ENCODE measurements around the gene TICRR.

The TICRR gene

GRCh38 chr15:89625716-89626115 is 50.4 kb downstream of the TICRR start:
- POLR2A ChIA-PET = interaction anchor here (0.7 kb wide), 1 partner anchor 39 kb away, joined by 3 read pairs; no protein-coding TSS in a partner anchor
- CTCF ChIA-PET = no interaction called here
- peak; percentile 8 for DNase-seq (ENCODE audit: extremely low spot score)
- TF ChIP-seq, protein P1, sequence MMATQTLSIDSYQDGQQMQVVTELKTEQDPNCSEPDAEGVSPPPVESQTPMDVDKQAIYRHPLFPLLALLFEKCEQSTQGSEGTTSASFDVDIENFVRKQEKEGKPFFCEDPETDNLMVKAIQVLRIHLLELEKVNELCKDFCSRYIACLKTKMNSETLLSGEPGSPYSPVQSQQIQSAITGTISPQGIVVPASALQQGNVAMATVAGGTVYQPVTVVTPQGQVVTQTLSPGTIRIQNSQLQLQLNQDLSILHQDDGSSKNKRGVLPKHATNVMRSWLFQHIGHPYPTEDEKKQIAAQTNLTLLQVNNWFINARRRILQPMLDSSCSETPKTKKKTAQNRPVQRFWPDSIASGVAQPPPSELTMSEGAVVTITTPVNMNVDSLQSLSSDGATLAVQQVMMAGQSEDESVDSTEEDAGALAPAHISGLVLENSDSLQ (IDR thresholded peaks at IDR 0.05) = no peak
- no peak for TF ChIP-seq ELF4 (IDR thresholded peaks at IDR 0.05)
- TF ChIP-seq L3MBTL2 (conservative IDR thresholded peaks at IDR 0.05) = no peak

- DNase-seq (ENCODE audit: extremely low spot score) = peak; percentile 11
- ChIA-PET CTCF (no interaction called here), POLR2A (no interaction called here)
- no peak for TF ChIP-seq SP1 (IDR thresholded peaks at IDR 0.05)
- TF ChIP-seq SUZ12 (IDR thresholded peaks at IDR 0.05) = no peak
- TF ChIP-seq NFRKB (IDR thresholded peaks at IDR 0.05) = no peak
- no peak for TF ChIP-seq ARNT (IDR thresholded peaks at IDR 0.05)
- TF ChIP-seq HDGF (IDR thresholded peaks at IDR 0.05; ENCODE audit: borderline replicate concordance) = no peak
These were observed 52.1 kb downstream of the TICRR start for GRCh38 chr15:89627256-89627970.

- ChIA-PET POLR2A (interaction anchor here (1.0 kb wide), 1 partner anchor 53 kb away, joined by 6 read pairs; the partner anchor contains the start of gene TICRR), CTCF (no interaction called here)
- TF ChIP-seq LEF1 (IDR thresholded peaks at IDR 0.05; ENCODE audit: borderline replicate concordance) = no peak
- TF ChIP-seq BHLHE40 (IDR thresholded peaks at IDR 0.05; ENCODE audit: borderline replicate concordance) = no peak
- TF ChIP-seq FOXK2 (IDR thresholded peaks at IDR 0.05) = no peak
- no peak for TF ChIP-seq FOXA1 (IDR thresholded peaks at IDR 0.05)
- TF ChIP-seq HDGF (IDR thresholded peaks at IDR 0.05; ENCODE audit: borderline replicate concordance) = no peak
- TF ChIP-seq ARNT (IDR thresholded peaks at IDR 0.05) = no peak
- TF ChIP-seq SUZ12 (IDR thresholded peaks at IDR 0.05) = no peak
- TF ChIP-seq CTBP1 (IDR thresholded peaks at IDR 0.05; ENCODE audit: borderline replicate concordance) = no peak
- no peak for TF ChIP-seq SP1 (IDR thresholded peaks at IDR 0.05)
- no peak for TF ChIP-seq ELF4 (IDR thresholded peaks at IDR 0.05)
- TF ChIP-seq ZNF384 (IDR thresholded peaks at IDR 0.05) = no peak
- no peak for TF ChIP-seq FOXM1 (IDR thresholded peaks at IDR 0.05; ENCODE audit: borderline replicate concordance)
- TF ChIP-seq, protein P1 (IDR thresholded peaks at IDR 0.05) = no peak
- no peak for TF ChIP-seq L3MBTL2 (conservative IDR thresholded peaks at IDR 0.05)
- no peak for TF ChIP-seq TARDBP (IDR thresholded peaks at IDR 0.05)
- no peak for TF ChIP-seq NFRKB (IDR thresholded peaks at IDR 0.05)
- peak; percentile 12 for DNase-seq (ENCODE audit: extremely low spot score)
These were observed 53.0 kb downstream of the TICRR start for GRCh38 chr15:89628301-89628700.

DNA sequence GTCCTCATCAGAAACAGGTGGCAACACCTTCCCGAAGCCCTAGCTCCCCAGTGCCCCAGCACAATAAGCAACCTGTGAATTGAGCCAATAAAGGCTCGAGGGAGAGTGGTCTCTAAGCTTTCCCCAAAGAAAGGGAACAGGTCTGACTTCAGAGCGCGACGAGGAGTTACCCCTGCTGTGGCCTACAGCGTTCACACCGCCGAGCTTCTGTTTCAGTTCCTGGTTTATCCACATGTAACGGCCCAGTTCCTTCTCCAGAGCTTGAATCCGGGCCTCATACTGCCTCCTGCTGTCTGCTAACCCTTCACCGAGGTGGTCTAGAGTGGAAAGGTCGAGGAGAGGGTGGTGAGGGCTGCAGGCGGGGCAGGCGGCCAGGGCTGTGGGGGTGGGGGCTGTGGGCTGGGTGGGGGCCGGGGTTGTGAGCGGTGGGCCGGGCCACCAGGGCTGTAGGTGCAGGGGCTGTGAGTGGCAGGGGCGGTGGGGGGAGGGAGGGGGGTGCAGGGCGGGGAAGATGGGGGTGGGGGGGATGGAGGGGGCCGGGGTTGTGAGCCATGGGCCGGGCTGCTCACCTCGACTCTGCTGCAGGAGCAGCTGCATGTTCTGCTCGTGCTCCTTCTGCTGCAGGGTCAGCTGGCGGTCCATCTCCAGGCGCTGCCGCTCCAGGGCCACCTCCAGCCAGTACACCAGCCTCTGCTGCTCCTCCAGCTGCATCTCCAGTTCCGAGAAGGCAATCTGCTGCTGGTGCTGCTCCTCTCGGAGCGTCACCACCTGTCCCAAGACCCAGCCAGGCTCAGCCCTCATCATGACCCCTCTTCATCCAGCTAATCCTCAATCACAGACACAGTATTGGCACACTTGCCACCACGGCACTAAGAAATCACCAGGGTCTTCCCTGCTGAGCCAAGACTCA is 53.8 kb downstream of the TICRR start:
- ChIA-PET CTCF (no interaction called here), POLR2A (interaction anchor here (1.0 to 1.2 kb wide), 2 partner anchors 54 kb away, joined by 4 to 6 read pairs; partner anchors contain the start of gene TICRR)
- TF ChIP-seq NFRKB (IDR thresholded peaks at IDR 0.05) (no peak), ARNT (IDR thresholded peaks at IDR 0.05) (no peak), BHLHE40 (IDR thresholded peaks at IDR 0.05; ENCODE audit: borderline replicate concordance) (no peak), SP1 (IDR thresholded peaks at IDR 0.05) (no peak), FOXK2 (IDR thresholded peaks at IDR 0.05) (no peak), CTBP1 (IDR thresholded peaks at IDR 0.05; ENCODE audit: borderline replicate concordance) (no peak), HDGF (IDR thresholded peaks at IDR 0.05; ENCODE audit: borderline replicate concordance) (no peak), L3MBTL2 (conservative IDR thresholded peaks at IDR 0.05) (no peak), SUZ12 (IDR thresholded peaks at IDR 0.05) (no peak), LEF1 (IDR thresholded peaks at IDR 0.05; ENCODE audit: borderline replicate concordance) (no peak), ZNF384 (IDR thresholded peaks at IDR 0.05) (no peak), ELF4 (IDR thresholded peaks at IDR 0.05) (no peak), FOXM1 (IDR thresholded peaks at IDR 0.05; ENCODE audit: borderline replicate concordance) (no peak)
- peak; percentile 10 for DNase-seq (ENCODE audit: extremely low spot score)

- POLR2A ChIA-PET = interaction anchor here (1.2 kb wide), 1 partner anchor 55 kb away, joined by 4 read pairs; the partner anchor contains the start of gene TICRR
- CTCF ChIA-PET = interaction anchor here (1.4 kb wide), 1 partner anchor 271 kb away, joined by 3 read pairs; no protein-coding TSS in a partner anchor
- no peak for DNase-seq (ENCODE audit: extremely low spot score)
- TF ChIP-seq SUZ12 (IDR thresholded peaks at IDR 0.05) (no peak), LEF1 (IDR thresholded peaks at IDR 0.05; ENCODE audit: borderline replicate concordance) (no peak), NFRKB (IDR thresholded peaks at IDR 0.05) (no peak), ARNT (IDR thresholded peaks at IDR 0.05) (no peak), ELF4 (IDR thresholded peaks at IDR 0.05) (no peak), HDGF (IDR thresholded peaks at IDR 0.05; ENCODE audit: borderline replicate concordance) (no peak), FOXK2 (IDR thresholded peaks at IDR 0.05) (no peak), TARDBP (IDR thresholded peaks at IDR 0.05) (no peak), L3MBTL2 (conservative IDR thresholded peaks at IDR 0.05) (no peak), SP1 (IDR thresholded peaks at IDR 0.05) (no peak), FOXM1 (IDR thresholded peaks at IDR 0.05; ENCODE audit: borderline replicate concordance) (no peak), ZNF384 (IDR thresholded peaks at IDR 0.05) (no peak), BHLHE40 (IDR thresholded peaks at IDR 0.05; ENCODE audit: borderline replicate concordance) (no peak), CTBP1 (IDR thresholded peaks at IDR 0.05; ENCODE audit: borderline replicate concordance) (no peak), FOXA1 (IDR thresholded peaks at IDR 0.05) (no peak)
- TF ChIP-seq, protein P1 (IDR thresholded peaks at IDR 0.05) = no peak
These were observed 54.6 kb downstream of the TICRR start for GRCh38 chr15:89629829-89630228.
